Measurements from ENCODE around the gene NPHS1.

NPHS1 gene

GRCh38 chr19:35852029-35852780, at the start of gene NPHS1:
NPHS1 (minus strand) TSS chr19:35852504; CDS start chr19:35851837, 667 bp downstream.
- no peak for TF ChIP-seq CTCF (IDR thresholded peaks at IDR 0.05)

GRCh38 chr19:35901055-35901644, 48.8 kb upstream of the NPHS1 start:
- no peak for TF ChIP-seq CTCF (IDR thresholded peaks at IDR 0.05)

- no peak for TF ChIP-seq CTCF (IDR thresholded peaks at IDR 0.05)
Observed at GRCh38 chr19:35899547-35900214, 47.4 kb upstream of the NPHS1 start.

- TF ChIP-seq CTCF (IDR thresholded peaks at IDR 0.05), result no peak
Observed at GRCh38 chr19:35898499-35898809, 46.1 kb upstream of the NPHS1 start.

GRCh38 chr19:35897706-35898451, 45.6 kb upstream of the NPHS1 start:
- no peak for TF ChIP-seq CTCF (IDR thresholded peaks at IDR 0.05)

GRCh38 chr19:35896643-35897040, 44.3 kb upstream of the NPHS1 start:
- TF ChIP-seq CTCF (IDR thresholded peaks at IDR 0.05), result no peak

- no peak for TF ChIP-seq CTCF (IDR thresholded peaks at IDR 0.05)
Observed at GRCh38 chr19:35895911-35896642, 43.8 kb upstream of the NPHS1 start.
